ENCODE measurements around the gene TPRN.

GRCh38 chr9:137191691-137192447 is 8.7 kb downstream of the TPRN start:
- TF ChIP-seq CTCF (conservative IDR thresholded peaks at IDR 0.05; ENCODE audit: low read depth, low read length) (no peak), SMC3 (IDR thresholded peaks at IDR 0.05; ENCODE audit: low read depth, low read length) (no peak), USF2 (IDR thresholded peaks at IDR 0.05; ENCODE audit: low read depth, low read length) (no peak)
